C1 segment of cervical spinal cord (tissue), 14 donors: ENCODE data around the gene BABAM2.
"Not testable (repeated sequence)": the region's sequence is repeated elsewhere in the genome, so short reads cannot be mapped to it uniquely, and the experiment has no call there.

Experiments used
- DNase-seq, 14 donors: peaks; one replicate each; lab custom pipeline; 2025; lab: John Stamatoyannopoulos, UW

BABAM2 gene

GRCh38 chr2:28113771-28114170 lies 223.2 kb downstream of the BABAM2 start:
- DNase-seq = not testable (repeated sequence)

DNA sequence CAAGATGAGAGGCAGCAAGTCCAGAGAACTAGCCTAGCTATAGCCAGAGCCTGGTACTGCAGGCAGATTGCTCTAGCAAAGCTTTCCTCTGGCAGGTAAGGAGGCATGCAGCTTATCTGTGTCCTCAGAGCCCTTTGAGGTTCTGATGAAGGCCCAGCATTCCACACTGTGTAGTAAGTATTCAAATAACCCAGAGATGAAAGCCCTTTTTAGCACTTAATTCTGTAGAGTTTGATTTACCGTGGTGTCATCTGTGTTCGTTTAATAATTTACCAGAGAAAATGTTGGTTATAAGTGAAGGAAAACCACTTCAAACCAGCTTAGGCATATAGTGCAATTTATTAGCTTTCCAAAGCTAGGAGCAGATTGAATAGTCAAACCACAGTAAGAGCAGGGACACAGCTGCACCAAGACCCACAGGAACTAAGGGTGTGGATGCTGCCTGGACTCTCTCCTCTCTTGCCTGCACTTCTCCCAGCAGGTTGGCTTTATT lies 226.6 kb downstream of the BABAM2 start:
- DNase-seq = no peak

- no peak for DNase-seq
Measured at GRCh38 chr2:28119631-28120030, 229.1 kb downstream of the BABAM2 start.

- DNase-seq = no peak
Measured at GRCh38 chr2:28128281-28128950, 237.9 kb downstream of the BABAM2 start.

DNA sequence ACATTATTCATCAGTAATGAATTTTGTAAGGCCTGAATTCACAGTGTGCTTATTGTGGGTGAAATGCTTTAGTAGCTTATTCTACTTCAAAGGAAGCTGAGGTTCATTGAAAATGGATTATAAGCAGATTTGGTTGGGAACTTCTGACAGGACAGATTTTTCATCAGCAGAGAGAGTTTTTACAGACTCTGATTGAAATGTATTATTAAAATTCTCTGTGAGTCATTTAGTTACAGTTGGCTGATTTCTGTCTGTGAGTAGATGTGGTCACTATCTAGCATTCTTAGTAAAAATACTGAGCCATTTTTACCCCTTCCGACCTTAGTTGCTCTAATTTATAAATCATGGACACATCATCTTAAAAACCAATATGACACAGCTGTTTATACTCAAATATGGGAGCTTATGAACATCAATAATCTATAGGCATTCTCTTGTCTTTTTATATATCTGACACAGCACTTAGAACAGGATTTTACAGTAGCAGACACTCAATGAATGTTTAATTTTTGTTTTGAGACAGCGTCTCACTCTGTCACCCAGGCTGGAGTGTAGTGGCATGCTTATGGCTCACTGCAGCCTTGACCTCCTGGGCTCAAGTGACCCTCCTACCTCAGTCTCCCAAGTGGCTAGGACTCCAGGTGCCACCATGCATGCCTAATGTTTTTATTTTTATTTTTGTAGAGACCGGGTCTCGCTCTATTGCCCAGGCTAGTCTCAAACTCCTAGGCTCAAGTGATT lies 239.6 kb downstream of the BABAM2 start:
- DNase-seq = no peak

DNA sequence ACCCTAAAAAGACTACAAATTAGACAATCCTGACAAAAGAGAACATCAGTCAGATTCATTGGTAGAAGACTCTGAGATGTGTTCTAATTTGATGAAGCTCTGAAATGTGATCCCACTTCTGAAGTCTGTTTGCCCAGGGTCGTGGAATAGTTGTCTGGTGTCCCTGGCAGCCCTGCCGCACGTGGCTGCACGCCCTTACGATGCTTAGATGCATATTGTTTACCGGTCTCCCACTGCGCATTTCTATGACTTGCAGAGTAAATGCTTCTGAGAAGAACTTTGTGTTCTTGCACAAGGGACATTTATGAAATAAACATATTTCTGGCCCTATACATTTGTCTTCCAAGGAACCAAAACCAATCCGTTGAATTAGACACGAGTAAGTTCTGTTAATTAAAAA lies 243.2 kb downstream of the BABAM2 start:
- DNase-seq = no peak

GRCh38 chr2:28134262-28134812 lies 243.8 kb downstream of the BABAM2 start:
- DNase-seq = no peak

- DNase-seq = no peak
Measured at GRCh38 chr2:28134857-28135256, 244.3 kb downstream of the BABAM2 start.

DNA sequence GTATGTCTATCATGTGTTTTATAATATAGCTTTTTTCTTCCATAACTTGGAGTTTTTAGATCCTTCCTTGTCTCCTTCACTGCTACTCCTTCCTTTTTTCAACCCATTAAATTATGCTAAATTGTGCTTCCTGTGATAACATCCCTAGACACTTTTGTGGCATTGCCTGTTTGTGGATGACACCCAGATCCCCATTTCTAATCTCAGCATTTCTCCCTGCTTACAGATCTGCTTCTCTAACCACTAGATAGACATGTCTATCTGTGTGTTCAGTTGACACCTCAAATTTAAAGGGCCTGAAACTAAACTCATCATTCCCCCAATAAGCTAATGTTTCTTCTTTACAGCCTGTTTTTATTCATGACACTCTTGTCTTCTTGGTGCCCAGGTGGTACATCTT lies 244.8 kb downstream of the BABAM2 start:
- no peak for DNase-seq

- DNase-seq = no peak
Measured at GRCh38 chr2:28135799-28136198, 245.3 kb downstream of the BABAM2 start.

GRCh38 chr2:28136556-28136955 lies 246.0 kb downstream of the BABAM2 start:
- DNase-seq = no peak

- no peak for DNase-seq
Measured at GRCh38 chr2:28137221-28137620, 246.7 kb downstream of the BABAM2 start.

DNA sequence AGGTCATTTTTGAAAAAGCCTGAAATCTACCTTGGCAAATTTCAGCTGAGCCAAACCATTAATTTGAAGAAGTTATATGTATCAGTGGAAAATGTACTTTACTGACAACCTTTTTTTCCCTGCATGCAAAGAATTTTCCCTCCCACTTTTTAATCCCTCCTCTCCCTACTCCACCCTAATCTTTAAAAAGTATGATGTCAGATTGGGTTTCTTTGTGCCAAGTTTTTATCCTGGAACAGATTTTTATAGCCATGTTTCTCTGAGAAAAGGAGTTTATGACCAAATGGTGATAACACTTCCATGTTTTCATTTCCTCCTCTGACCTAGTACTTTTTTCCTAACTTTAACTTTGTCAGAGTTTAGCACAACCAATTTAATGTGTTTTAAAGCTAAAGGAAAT lies 251.9 kb downstream of the BABAM2 start:
- DNase-seq = no peak

DNA sequence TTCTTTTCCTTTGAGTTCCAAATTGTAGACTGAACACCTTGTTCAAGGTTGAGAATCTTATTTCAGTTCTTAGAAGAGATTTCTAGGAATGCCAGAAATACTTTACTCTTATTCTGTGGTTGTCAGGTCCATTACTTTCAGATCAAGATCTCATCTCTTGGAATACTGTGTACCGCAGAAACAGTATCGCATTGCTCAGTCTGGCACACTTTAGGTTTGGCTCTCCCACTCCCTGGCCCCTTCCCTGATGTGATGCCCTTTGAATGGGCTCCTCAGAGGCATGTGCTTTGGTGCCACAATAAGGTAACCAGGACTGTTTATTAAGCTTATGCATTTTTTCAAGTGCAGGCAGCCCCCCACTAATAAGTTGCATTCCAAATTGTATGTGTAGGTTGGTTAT lies 257.5 kb downstream of the BABAM2 start:
- DNase-seq = no peak

DNA sequence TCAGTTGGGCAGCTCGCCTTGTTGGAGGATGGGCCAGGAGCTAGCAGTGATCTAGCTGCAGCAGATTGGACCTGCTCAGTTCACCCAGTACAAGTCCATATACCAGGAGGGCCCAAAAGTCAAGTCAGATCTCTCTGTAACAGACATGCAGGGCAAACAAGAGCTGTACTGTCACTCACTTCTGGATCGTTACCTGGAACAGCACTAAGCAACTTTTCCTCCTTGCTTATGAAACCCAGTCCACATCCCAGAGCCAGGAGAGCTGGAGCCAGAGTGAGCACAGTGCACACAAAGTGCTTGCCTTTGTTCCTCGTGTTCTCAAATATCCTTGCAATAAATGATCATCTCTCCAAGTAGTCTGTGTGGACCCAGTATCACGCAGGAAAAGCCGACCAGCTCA lies 258.0 kb downstream of the BABAM2 start:
- DNase-seq = no peak

DNA sequence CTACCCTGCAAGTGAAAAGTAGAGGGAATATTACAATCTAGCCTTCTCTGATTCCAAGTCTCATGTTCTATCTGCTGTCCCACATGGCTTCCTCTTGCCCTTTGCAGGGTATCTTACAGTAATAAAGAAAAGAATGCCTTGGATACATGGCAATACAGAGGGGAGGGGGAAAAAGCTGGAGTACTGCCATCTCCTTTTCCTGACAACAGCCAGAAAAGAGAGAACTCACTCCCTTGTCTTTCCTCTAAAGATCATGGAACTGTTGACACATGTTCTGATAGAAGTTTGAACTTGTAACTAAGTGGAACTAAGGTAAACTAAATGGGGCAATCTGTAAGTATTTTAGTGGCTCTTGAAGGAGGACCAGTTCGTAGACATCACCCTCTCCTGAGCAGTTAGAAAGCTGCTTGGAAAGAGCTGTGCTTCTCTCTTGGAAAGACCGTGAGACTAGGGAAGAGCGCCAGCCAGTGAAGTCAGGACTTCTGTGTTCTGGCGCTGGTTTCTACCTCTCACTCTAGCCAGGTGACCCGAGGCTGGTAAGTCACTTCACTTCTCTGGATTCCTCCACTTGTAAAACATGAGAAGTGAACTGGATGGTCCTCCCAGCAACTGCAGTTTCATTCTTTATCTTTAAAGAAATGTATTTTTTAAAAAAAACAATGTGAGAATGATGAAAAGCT lies 259.8 kb downstream of the BABAM2 start:
- DNase-seq = no peak

- no peak for DNase-seq
Measured at GRCh38 chr2:28150994-28151393, 260.5 kb downstream of the BABAM2 start.

DNA sequence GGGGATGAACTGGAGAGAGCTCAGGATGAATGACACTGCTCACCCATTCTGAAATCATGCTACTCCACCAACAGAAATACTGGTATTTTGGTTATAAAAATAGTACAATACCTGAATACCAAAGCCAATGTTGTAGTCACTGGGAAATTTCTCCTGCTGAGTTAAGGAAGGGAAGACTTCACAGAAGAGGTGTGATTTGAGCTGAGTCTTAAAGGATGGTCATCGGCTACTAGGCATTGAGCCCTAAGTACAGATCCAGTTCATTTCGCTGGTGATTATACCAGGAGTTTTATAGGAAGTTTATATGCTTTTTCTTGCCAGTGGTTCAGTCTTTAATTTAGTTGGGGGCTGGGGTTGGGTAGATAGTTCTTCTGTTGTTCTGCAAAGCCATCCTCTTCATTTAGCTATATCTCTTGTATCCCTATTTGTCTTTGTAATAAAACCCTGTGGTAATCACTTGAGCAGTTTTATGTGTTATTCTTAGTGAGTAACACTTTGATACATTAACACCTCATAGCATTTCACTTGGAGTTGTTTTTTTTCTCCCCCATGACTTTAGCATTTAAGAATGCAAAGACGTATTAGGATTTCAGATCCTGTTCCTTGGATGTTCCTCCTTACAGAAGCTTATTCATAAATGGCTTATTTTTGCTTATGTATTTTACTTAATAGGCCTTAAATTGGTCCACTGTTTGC lies 262.2 kb downstream of the BABAM2 start:
- DNase-seq = no peak

GRCh38 chr2:28153851-28154250 lies 263.3 kb downstream of the BABAM2 start:
- no peak for DNase-seq

- DNase-seq = no peak
Measured at GRCh38 chr2:28155086-28155485, 264.6 kb downstream of the BABAM2 start.

- DNase-seq = no peak
Measured at GRCh38 chr2:28155627-28156026, 265.1 kb downstream of the BABAM2 start.

DNA sequence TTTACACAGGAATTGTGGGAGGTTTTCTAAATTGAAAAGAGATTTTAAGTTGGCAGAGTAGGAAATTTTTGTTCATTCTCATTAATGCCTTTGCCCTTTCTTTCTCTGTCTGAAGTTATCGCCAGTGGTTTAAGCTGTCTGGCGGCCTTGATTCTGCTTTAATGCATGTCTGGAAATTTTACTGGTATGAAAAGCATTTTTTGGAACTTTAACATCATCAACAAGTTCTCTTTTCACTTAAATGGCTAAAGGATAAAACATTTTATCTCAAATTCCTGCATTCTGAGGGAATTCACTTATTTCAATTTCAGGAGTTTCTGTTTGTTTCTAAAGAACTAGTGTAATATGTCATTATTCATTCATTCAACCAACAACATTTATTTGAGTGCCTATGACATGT lies 268.3 kb downstream of the BABAM2 start:
- DNase-seq = no peak
